VCaP (cell line): Measurements from ENCODE around the gene EBF4.

Source experiments
- H3K27ac ChIP-seq: fragments of 450-650 bp; 2 replicates; pipeline ENCODE4 v1.5.1; 2017
- CTCF ChIP-seq: fragments of 450-650 bp; conservative IDR thresholded peaks from 2 replicates; pipeline ENCODE4 v1.5.1; 2017; ENCODE audit warnings: mild to moderate bottlenecking, moderate library complexity

The EBF4 gene

GRCh38 chr20:2698186-2698817 is 5.7 kb downstream of the EBF4 start:
- H3K27ac ChIP-seq = peak overlapping the region; percentile 44; the same call in 1 of the 2 replicates
- no peak for TF ChIP-seq CTCF

GRCh38 chr20:2698912-2699311 is 6.3 kb downstream of the EBF4 start:
- H3K27ac ChIP-seq = no peak overlapping the region
- no peak for TF ChIP-seq CTCF

GRCh38 chr20:2699775-2700413 is 7.3 kb downstream of the EBF4 start:
- no peak for TF ChIP-seq CTCF

GRCh38 chr20:2700913-2701620 is 8.5 kb downstream of the EBF4 start:
- TF ChIP-seq CTCF = no peak
- H3K27ac ChIP-seq = no peak overlapping the region

More at GRCh38 chr20:2699775-2700413, 7.3 kb downstream of the EBF4 start:
- no peak overlapping the region for H3K27ac ChIP-seq

GRCh38 chr20:2701671-2702081 is 9.1 kb downstream of the EBF4 start:
- no peak overlapping the region for H3K27ac ChIP-seq
- TF ChIP-seq CTCF = no peak

- no peak for TF ChIP-seq CTCF
- no peak overlapping the region for H3K27ac ChIP-seq
Measured at GRCh38 chr20:2703716-2704475, 11.3 kb downstream of the EBF4 start.
